ENCODE measurements around the gene COPG2.
"Not testable (repeated sequence)": the region's sequence is repeated elsewhere in the genome, so short reads cannot be mapped to it uniquely, and the experiment has no call there.

The COPG2 gene, protein sequence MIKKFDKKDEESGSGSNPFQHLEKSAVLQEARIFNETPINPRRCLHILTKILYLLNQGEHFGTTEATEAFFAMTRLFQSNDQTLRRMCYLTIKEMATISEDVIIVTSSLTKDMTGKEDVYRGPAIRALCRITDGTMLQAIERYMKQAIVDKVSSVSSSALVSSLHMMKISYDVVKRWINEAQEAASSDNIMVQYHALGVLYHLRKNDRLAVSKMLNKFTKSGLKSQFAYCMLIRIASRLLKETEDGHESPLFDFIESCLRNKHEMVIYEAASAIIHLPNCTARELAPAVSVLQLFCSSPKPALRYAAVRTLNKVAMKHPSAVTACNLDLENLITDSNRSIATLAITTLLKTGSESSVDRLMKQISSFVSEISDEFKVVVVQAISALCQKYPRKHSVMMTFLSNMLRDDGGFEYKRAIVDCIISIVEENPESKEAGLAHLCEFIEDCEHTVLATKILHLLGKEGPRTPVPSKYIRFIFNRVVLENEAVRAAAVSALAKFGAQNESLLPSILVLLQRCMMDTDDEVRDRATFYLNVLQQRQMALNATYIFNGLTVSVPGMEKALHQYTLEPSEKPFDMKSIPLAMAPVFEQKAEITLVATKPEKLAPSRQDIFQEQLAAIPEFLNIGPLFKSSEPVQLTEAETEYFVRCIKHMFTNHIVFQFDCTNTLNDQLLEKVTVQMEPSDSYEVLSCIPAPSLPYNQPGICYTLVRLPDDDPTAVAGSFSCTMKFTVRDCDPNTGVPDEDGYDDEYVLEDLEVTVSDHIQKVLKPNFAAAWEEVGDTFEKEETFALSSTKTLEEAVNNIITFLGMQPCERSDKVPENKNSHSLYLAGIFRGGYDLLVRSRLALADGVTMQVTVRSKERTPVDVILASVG

DNA sequence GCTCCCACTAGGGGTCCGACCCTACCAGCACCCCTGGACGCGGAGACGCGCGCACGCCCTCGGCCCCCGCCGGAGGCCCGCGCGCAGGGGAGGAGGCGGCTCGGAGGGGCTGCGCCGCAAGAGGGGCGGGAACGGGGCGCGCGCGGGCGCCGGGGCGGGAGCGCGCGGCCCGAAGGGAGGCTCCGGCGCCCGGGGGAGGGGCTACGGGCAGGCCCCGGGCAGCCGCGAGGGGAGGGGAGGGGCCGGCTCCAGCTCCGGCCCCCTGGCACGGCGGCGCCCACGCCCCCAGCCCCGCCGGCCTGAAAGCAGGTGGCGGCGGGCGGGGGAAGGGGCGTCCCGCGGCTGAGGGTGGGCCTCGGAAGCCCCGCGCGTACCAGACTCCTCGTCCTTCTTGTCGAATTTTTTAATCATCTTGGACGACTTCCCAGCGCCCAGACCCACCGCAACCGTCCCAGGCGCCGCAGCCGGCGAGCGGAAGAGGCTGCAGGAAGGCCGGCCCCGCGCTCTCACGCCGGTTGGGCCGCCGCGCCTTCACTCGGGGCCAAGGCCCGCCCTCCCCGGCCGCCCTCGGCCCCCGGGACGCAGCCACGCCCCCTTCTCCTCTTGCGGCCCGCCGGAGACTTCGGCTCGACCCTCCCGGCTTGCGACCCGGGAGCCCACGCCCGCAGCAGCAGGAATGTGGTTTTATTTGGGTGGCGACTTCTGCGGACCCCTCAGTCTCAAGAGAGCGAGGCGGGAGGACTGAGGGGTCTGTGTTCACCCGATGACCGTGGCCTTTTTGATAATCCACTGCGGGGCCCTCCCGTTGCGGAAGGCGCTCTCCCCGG lies at the start of gene COPG2:
TSS of gene COPG2 (minus strand) at position 491 of the 827 bp plus-strand sequence. CDS start at position 411, 80 bp downstream.
- DNase-seq (ENCODE audit: low read depth in 3 of 3) = peak; percentile 52 to 78 (median 66)

DNA sequence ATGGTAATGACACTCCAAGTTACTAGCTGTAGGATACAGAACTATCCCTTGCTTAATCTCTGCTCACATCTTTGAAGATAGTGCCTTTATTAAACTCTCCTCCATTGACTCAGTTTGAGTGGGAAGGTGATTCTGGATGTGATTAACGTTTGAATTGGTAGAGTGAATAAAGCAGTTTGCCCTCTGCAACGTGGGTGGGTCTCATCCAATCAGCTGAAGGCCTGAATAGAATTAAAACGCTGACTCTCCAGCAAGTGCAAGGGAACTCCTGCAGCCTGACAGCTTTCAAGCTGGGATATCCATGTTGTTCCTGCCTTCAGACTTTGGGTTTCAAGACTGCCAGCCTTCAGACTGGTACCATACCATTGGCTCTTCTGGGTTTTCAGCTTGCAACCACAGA lies 43.9 kb upstream of the COPG2 start:
- no peak for DNase-seq (ENCODE audit: low read depth in 3 of 3)

DNA sequence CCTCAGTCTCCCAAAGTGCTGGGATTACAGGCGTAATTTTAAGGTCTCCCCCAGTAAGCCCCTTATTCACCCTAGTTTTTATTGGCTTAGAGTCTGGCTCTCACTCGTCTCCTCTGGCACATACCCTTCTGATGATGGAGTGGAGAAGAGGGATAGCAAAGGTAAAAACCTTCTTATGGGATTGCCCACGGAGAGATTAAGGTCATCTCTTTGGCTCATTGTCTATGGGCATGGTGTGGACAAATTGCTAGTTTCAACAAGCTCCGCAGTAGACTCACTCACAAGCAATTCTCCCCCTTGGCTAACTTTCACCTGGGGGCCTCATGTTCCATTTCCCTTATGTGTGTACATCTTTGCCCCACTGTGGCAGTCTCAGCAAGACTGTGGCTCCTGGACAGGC lies 40.2 kb upstream of the COPG2 start:
- DNase-seq (ENCODE audit: low read depth in 3 of 3) = no peak

DNA sequence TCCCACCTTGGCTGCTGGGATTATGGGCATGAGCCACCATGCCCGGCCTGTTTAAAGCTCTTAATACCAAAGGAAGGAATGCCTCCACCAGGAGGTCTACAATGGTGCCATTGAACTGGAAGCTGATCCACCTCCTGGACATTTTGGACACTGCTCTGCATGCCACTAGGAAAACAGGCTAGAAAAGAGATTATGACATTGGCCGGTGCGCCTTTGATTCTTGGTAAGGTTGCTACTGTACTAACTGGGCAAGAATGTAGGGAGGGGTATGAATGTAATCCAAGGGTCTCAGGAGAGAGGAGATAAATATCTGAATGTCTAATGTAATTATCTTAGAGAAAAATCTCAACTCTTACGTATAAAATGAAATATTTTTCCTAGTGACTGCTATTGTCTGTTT lies 39.5 kb upstream of the COPG2 start:
- no peak for DNase-seq (ENCODE audit: low read depth in 3 of 3)

DNA sequence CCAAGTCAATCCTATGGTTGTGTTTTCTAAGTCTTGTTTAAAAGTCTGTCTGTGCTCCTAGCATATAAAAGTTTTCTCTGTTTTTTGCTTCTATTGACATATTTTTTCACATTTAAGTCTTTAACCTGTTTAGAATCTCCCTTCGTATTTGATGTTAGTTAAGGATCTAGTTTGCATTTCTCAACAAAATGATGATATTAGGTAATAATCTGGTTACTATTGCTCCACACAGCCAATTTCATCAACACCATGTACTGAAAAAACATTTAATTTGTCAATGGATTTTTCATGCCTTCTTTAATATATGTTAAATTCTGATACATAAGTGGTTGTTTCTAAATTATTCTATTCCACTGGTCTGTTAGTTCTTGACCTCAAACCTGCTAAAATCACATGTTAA lies 35.3 kb upstream of the COPG2 start:
- no peak for DNase-seq (ENCODE audit: low read depth in 3 of 3)

DNA sequence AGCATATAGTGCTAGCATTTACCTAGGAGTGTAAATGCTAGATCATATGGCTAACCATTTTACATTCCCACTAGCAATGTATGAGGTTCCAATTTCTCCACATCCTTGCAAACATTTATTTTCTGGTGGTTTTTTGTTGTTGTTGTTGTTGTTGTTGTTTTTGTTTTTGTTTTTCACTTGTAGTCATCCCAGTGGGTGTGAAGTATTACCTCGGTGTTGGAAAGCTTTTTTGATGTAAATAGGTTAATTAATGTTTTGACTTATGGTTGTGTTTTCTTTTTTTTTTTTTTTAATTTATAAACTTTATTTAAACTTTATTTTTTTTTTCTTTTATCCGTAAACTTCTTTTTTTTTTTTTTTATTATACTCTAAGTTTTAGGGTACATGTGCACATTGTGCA lies 33.1 kb upstream of the COPG2 start:
- DNase-seq (ENCODE audit: low read depth in 3 of 3) = no peak

DNA sequence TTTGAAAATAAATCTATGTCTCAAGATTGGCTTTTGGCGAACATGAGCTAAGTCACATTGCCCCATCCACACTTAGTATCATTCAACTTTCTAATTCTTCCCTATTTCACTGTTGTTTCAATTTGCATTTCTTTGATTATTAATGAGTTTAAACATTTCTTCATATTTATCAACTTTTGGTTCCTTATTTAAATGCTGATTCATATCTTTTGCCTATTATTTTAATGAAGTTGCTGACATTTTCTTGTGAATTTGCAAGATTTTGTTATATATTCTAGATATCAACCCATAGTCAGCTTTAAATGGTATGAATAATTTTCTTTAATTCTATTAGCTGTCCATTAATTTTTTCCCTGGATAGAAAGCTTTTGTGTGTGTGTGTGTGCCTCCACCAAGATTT lies 32.2 kb upstream of the COPG2 start:
- DNase-seq (ENCODE audit: low read depth in 3 of 3) = no peak

DNA sequence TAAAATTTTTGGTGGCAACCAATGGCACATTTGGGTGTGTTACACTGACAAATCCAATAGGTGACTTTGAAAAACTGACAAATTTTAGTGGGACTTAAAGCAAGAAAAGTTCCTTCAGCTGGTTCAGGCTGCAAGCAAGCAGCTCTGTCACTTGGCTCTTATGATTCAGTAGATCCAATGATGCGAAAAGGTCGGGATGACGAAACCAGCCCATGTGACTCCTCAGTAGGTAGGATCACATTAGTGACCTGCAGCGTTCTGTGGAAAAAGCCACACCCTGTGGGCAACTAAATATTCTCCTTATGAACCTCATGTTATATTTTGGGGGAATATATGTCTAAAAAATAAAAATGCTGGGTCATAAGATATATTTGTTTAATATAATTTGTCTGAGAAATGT lies 31.1 kb upstream of the COPG2 start:
- DNase-seq (ENCODE audit: low read depth in 3 of 3) = no peak

DNA sequence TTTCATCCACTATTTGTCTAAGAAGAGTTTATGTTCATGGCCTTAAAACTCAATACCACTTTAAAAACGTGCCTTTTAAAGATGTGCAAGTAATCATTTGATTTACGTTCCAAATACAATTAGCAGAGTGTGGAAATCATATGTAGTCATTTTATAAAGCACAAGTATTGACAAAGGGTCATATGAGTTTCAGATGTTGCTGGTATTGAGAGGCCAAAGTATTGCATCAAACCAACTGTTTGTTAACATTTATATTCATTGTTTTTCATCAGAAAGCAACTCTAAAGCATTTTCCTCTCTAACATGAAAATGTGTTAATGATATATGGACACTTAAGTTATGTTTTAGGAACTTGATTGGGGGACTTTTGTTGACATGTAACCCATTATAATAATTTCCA lies 29.3 kb upstream of the COPG2 start:
- DNase-seq (ENCODE audit: low read depth in 3 of 3) = no peak

DNA sequence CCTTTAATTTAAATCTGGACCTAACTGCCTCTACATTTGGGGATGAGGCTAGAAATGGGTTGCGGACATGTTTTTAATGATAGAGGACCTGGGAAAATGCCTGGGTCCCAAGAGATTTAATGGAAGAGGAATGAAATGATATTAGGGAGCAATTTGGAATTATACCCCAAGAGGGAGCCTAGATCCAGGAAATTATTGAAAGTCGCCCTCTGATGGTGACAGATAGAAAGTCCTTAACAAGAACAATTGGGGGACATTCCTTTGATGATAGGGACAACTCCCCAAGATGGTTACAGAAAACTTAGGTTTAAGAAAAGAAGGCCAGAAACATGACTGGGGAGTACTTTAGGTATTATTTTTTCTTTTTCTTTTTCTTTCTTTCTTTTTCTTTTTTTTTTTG lies 27.3 kb upstream of the COPG2 start:
- no peak for DNase-seq (ENCODE audit: low read depth in 3 of 3)

DNA sequence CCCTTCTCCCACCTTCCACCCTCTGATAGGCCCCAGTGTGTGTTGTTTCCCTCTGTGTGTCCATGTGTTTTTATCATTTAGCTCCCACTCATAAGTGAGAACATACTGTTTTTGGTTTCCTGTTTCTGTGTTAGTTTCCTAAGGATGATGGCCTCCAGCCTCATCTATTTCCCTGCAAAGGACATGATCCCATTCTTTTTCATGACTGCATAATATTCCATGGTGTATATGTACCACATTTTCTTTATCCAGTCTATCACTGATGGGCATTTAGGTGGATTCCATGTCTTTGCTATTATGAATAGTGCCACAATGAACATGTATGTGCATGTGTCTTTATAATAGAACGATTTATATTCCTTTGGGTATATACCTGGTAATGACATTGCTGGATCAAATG lies 23.8 kb upstream of the COPG2 start:
- DNase-seq (ENCODE audit: low read depth in 3 of 3) = not testable (repeated sequence)

DNA sequence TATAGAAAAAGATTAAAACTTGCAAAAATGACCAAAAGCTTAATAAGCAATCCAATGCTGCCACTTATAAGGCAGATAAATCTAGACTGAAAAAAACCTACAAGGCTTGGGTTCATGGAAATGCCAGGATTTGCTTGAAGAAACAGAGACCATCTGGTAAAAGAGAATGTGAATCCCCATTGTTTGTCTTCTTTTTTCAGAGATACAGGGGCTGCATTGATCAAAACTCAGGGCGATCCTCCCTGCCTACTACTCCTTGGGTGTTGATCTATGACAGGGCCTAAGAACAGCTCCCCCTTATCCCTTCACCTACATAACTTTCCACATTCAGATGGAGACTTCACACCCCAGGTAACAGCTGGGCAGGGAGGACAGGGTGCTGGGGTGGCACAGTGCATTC lies 21.1 kb upstream of the COPG2 start:
- no peak for DNase-seq (ENCODE audit: low read depth in 3 of 3)

DNA sequence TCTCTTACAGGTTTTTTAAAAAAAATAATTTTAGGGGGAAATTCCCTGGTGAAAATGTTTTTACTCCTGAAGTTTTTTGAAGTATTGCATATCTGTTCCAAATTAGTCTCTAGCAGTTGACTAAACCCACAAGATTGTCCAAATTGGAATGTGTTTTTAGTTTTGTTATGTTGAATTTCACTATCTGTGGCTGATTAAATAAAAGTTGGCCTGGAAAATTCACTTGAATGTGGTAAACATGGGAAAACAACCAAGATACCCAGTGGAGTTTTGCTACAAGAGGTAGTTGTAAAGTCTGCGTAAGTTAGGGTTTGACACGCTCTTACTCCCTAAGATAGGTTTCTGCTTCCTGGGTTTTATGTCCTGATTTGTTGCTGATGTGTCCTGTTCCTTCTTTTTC lies 14.5 kb upstream of the COPG2 start:
- no peak for DNase-seq (ENCODE audit: low read depth in 3 of 3)

DNA sequence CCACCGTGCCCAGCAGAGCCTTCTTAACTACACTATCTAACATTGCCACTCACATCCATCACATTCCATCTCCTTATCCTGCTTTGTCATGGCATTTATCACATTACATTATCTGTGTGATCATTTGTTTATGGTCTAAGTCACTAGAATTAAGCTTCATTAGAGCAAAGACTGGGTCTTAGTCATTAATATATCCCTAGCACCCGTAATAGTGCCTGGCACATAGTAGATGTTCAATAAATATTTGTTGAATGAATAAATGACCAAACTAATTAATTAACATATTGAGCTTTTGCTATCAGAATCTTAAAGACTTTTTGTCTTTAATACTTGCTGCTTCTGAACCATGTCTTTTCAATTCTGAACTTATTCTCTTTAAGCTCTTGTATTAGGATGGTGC lies 5.9 kb upstream of the COPG2 start:
- DNase-seq (ENCODE audit: low read depth in 3 of 3) = no peak

DNA sequence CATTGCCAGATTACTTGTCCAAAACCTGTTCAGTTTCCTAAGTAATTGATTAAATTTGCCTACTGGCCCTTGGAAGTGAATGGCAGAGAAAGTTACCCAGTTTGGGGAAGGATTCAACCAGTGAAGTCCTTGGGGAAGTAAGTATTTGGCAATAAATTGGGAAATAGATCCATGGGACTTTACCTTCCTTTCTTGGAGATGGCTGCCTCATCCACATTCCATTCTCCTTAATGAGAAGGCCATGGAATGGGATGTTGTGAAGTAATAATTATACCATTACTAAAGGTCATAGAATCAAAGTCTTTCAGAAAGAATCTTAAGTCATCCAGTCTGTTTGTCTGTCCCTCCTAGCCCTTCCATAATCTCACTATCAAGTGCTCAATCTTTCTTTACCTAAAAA lies 4.5 kb upstream of the COPG2 start:
- no peak for DNase-seq (ENCODE audit: low read depth in 3 of 3)

DNA sequence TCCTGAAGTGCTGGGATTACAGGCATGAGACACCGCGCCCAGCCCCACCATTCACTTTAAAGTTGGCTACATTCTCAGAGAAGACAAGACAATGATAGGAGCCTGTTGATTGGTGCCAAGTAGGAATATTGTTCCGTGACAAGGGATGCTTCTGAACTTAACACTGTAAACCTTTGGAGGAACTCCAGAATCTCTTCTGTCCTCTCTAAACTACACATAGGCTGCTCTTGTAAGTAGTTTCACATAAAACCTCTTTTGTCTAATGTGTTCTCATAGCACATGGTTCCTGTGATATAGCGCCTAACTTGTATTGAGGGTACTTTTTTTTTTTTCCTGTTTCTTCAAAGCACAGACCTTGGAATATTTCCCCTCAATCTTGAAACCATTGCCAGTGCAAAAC lies 3.6 kb upstream of the COPG2 start:
- DNase-seq (ENCODE audit: low read depth in 3 of 3) = no peak

DNA sequence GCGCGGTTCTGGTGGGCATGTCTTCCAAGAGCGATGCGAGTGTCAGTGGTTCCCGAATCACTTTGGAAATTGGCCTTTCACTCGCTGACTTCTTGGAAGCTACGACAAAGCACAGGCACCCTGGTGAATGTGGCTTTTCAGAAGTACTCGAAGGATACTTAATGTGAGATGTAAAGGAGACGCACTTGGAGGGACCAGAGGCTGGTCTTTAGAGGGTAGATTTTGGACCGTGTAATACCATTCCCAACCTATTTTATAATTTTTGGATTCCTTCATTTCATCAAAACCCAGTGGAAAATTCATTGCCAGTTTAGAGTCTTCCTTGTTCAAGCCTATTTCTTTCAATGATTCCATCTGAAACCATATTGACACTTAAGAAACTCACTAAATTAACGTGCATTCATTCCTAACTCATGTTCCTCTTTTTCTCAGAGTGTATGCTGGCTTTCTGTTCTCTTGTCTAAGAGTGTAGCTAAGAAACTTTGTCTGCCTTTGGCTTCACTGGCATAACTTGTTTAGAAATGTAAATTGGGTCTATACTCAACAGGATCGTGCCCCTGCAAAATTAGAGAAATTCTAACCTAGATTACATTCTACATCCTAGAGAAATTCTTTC lies 645 bp upstream of the COPG2 start:
- DNase-seq (ENCODE audit: low read depth in 3 of 3) = no peak

DNA sequence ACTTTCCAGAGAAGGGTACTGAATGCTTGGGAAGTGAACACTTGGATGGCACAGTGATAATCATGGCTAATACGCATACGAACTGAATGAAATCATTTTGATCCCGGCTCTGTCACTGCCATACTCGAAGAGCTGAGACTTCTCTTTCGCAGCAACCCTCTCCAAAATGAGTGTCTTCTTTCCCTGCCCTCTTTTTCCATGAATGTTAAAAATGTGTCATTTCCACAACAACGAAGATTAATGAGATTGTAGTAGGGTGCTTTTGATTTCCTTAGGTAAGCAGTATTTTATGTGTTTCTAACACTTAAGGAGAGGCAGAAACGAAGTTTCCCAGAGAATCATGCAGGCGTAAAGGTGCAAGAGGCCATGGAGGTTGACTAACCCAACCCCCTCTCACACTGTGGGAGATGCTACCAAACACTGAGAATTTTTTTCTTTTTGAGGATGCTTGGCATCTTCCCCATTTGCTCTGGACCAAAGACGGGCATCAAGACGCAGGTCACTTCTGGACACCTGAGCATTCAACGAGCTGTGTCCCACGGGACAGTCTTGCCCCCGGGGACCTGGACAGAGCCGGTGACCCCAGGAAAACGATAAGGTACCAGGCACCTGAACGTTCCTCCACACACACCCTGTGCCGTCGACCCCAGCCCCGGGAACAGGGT lies 823 bp downstream of the COPG2 start:
- DNase-seq (ENCODE audit: low read depth in 3 of 3) = no peak

DNA sequence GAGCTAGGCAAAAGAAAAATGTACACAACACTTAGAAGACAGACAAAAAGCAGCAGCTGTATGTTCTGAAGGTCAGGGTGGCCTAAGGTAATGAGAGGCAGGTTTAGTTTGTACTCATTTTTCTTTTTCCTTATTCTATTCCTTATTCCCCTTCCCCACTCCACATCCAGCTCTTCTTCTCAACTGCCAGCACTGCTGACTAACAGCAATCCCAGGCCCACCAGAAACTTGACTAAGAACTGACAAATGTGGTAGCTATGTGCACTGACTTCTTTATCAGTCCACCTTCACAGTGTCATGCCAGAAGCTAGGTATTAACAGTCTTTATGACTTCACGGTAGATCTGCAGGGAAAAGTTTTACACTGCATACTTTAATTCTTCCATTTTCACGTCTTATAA lies 6.1 kb downstream of the COPG2 start:
- no peak for DNase-seq (ENCODE audit: low read depth in 3 of 3)

DNA sequence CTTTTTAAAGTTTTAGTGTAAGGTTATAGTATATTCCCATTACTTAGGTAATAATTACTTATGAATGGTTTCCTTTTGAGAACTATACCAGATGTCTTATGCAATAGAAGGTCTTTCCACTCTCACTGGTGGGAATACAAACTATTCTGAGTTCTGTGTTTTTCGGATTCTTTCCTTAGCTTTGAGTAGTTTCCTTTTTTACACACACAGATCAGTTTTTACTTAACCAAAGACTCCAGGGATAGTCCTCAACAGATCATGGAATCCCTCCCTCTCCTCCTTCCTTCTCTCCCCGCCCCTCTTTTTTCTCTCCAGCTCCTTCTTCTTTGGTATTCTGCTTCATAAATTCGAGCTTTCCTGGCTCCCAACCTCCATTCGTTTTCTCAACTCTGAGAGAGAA lies 13.3 kb downstream of the COPG2 start:
- no peak for DNase-seq (ENCODE audit: low read depth in 3 of 3)

DNA sequence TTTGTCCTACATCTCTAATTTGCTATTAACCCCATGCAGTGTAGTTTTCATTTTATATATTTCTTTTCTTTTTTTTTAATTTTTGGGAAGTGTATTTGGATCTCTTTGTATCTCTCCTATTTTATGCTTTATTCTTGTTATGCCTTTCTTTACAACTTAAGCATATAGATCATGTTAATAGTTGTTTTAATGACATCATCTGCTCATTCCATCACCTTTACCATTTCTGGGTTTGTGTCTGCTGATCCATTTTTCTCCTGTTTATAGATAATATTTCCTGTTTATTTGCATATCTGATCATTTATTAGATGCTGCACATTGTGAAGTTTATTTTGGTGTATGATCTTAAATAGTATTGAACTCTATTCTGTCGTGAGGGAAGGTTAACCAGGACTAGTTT lies 13.7 kb downstream of the COPG2 start:
- no peak for DNase-seq (ENCODE audit: low read depth in 3 of 3)
